Breast epithelium (tissue), 3 donors: ENCODE measurements around the gene WWC1.

Source experiments
- POLR2A ChIP-seq: fragments of 450-650 bp; IDR thresholded peaks from one replicate; pipeline ENCODE4 v1.6.1; 2016; ENCODE audit warnings: antibody characterized with exemption, mild to moderate bottlenecking, moderate library complexity
- POLR2AphosphoS5 ChIP-seq, 3 donors: sonication (generic); formaldehyde crosslinking; IDR thresholded peaks; one replicate each; pipeline ENCODE4 v1.6.1; 2017; ENCODE audit warnings: antibody characterized with exemption in 3 of 3
- TF ChIP-seq, protein P1 (sequence below), 3 donors: fragments of 450-650 bp; IDR thresholded peaks; one replicate each; pipeline ENCODE4 v1.5.1; 2016 to 2017; ENCODE audit warnings: antibody characterized with exemption in 3 of 3, mild to moderate bottlenecking in 3 of 3, moderate library complexity in 3 of 3

DNA sequence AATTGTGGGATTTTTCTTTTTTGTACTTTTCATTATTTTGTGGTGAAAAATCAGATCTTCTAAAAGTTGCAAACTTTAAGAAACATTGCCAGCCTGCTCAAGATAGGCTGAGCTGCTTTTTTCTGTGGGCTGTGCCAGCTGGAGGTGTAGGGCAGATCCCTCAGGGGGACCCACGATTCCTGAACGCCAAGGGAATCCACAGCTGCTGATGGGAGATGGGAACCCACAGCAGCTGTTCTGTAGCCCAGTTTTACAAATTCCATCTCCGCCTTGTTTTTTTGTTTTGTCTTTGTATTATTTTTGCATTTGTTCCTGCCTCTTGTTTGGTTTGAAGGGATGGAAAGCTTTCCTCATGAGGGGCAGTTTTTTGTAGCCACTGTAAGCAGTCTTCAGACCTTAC is 91.0 kb downstream of the WWC1 start:
- TF ChIP-seq, protein P1, sequence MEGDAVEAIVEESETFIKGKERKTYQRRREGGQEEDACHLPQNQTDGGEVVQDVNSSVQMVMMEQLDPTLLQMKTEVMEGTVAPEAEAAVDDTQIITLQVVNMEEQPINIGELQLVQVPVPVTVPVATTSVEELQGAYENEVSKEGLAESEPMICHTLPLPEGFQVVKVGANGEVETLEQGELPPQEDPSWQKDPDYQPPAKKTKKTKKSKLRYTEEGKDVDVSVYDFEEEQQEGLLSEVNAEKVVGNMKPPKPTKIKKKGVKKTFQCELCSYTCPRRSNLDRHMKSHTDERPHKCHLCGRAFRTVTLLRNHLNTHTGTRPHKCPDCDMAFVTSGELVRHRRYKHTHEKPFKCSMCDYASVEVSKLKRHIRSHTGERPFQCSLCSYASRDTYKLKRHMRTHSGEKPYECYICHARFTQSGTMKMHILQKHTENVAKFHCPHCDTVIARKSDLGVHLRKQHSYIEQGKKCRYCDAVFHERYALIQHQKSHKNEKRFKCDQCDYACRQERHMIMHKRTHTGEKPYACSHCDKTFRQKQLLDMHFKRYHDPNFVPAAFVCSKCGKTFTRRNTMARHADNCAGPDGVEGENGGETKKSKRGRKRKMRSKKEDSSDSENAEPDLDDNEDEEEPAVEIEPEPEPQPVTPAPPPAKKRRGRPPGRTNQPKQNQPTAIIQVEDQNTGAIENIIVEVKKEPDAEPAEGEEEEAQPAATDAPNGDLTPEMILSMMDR (IDR thresholded peaks at IDR 0.05), result no peak
- no peak for TF ChIP-seq POLR2AphosphoS5 (IDR thresholded peaks at IDR 0.05)
- TF ChIP-seq POLR2A, result no peak
